ENCODE measurements around the gene ATP5MG.
"Not testable (repeated sequence)": the region's sequence is repeated elsewhere in the genome, so short reads cannot be mapped to it uniquely, and the experiment has no call there.

ATP5MG gene

DNA sequence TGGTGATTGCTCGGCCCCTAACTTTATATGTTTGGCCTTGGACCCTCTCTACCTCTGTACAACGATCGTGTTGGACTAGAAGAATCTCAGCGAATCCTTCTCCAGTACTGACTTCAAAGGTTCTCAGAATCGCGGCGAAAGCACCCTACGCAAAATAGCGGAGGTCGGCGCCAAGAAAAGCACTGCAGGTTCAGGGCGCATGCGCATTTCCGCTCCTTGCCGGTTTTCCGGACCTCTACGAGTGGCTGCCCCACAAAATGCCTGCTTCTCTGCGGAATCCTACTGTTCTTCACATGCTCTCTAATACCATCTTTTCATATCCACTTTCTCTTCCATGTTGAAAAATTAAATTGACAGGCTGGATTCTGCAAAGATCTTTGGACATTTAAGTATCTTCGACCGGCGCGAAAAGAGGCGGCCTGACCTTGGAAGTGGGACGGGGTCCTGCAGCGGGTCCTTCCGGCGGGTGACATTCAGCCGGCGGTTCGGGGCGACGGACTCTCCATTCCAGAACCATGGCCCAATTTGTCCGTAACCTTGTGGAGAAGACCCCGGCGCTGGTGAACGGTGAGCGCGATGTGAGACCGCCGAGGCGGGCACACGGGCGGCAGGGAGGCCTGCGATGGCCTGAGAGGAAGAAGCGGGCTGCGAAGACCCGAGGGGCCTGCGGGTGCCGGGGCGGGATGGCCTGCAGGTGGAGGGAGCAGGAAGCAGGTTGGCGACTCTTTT lies at the start of gene ATP5MG:
ATP5MG (plus strand) TSS at position 456 of the 729 bp plus-strand sequence; CDS start at position 516, 60 bp downstream.
- DNase-seq (ENCODE audit: low read depth in 2 of 2): peak; percentile 87 to 89

GRCh38 chr11:118353084-118353710 lies 48.2 kb upstream of the ATP5MG start:
- no peak for DNase-seq (ENCODE audit: low read depth in 2 of 2)

GRCh38 chr11:118358071-118358470 lies 43.3 kb upstream of the ATP5MG start:
- no peak for DNase-seq (ENCODE audit: low read depth in 2 of 2)

GRCh38 chr11:118359295-118359958 lies 42.0 kb upstream of the ATP5MG start, which contains the start of gene UBE4A:
UBE4A (plus strand) TSS chr11:118359600; CDS start chr11:118365081, 5,481 bp downstream.
- DNase-seq (ENCODE audit: low read depth in 2 of 2): peak; percentile 98 to 99

DNA sequence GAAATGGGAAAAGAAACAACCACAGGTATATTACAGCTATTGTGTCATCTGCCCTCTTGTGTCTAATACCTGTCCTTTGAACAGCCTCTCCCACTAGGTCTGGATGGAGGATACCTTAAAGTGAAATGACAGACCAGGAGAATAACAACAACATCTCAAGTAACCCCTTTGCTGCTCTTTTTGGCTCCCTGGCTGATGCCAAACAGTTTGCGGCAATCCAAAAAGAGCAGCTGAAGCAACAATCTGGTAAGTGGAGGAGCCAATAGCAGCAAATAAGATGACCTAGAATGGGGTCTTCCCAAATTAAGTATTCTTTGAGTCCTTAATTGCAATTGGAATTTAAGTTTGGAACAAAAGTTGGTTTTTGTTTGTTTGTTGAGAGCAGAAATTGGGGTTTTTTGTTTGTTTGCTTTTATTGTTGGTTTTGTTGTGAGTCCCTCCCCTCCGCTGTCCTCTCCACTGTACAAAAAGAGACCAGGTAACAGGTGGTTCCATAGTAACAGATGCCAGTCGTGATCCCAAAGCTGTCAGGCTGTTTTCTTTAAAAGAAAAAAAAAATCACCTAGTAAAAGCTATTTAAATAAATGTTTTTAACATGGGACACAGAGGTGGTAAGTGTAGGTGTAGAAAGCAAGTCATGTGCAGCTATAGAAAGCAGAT lies 36.3 kb upstream of the ATP5MG start:
- DNase-seq (ENCODE audit: low read depth in 2 of 2): no peak

DNA sequence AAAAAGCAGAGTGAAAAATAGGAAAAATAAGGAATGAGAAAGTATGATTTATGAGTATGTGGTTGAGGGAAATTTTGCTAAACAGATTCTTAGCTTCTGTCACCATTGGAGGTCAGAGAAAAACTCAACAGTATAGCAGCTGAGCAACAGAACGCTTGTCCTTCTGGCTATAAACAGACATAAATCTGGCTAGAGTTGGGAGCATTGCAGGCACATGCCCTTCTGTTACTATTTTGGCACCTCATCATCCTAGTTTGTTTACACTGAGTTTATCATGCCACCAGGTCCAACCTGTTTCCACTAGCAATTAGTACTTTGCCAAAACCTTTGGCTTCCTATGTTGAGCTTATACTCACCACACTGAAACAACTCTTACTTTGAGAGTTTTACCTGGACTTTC lies 35.1 kb upstream of the ATP5MG start:
- no peak for DNase-seq (ENCODE audit: low read depth in 2 of 2)

DNA sequence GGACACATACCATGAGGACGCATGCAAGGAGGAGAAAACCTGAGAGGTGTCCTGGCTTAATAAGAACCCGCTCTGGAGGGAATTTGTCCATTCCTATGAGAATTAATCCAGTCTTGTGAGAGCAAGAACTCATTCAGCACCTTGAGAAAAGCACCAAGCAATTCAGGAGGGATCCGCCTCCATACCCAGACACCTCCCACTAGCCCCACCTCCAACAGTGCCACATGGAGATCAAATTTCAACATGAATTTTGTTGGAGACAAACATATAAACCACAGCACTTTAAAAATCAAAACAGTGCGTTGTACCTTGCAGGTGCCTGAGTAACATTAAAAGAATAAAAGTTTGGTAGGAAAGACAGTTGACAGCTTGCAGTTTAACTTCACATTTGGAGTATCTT lies 30.6 kb upstream of the ATP5MG start:
- no peak for DNase-seq (ENCODE audit: low read depth in 2 of 2)

DNA sequence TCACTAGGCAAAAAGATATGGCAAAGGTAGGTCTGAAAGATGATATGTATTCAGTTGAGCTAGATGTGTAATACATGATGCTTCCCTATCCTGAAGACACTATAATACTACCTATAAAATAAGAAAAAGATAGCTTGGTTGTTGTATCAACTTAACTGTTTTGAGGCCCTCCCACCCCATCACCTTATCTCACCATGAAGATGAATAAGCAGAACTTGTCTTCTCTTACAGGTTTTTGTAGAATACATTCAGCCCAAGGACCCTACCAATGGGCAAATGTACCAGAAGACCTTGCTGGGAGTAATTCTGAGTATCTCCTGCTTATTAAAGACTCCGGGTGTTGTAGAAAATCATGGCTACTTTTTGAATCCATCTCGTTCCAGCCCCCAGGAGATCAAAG lies 28.1 kb upstream of the ATP5MG start:
- no peak for DNase-seq (ENCODE audit: low read depth in 2 of 2)

- no peak for DNase-seq (ENCODE audit: low read depth in 2 of 2)
Measured at GRCh38 chr11:118373871-118374270, 27.5 kb upstream of the ATP5MG start.

DNA sequence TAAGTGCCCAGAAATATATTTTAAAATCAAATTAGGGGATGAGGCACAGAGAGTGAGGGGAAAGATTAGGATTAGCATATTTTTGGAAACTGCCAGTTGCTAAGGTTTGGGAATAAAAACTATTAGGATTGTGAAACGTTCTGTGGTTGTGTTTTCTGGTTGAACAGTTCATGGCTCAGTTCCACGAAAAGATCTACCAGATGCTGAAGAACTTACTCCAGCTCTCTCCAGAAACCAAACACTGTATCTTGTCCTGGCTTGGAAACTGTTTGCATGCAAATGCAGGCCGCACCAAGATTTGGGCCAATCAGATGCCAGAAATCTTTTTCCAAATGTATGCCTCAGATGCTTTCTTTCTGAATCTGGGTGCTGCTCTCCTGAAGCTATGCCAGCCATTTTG lies 26.7 kb upstream of the ATP5MG start:
- no peak for DNase-seq (ENCODE audit: low read depth in 2 of 2)

DNA sequence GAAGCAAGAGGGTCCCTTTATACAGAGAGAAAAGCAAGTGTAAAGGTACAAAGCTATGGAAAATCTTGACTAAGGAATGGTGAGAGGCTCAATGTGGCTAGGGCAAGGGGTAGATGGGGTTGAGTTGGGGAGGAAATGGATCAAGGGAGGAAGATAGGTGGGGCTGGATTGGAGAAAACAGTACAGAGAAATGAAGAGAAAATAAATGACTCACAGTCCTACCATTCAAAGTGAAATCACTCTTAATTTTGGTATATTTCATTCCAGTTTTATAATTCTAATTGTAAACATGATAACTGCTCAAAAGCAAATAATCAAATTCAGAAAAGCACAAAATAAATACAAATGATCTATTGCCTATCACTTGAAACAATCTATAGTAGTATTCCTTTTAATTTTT lies 25.4 kb upstream of the ATP5MG start:
- no peak for DNase-seq (ENCODE audit: low read depth in 2 of 2)

GRCh38 chr11:118379497-118379896 lies 21.9 kb upstream of the ATP5MG start:
- DNase-seq (ENCODE audit: low read depth in 2 of 2): no peak

DNA sequence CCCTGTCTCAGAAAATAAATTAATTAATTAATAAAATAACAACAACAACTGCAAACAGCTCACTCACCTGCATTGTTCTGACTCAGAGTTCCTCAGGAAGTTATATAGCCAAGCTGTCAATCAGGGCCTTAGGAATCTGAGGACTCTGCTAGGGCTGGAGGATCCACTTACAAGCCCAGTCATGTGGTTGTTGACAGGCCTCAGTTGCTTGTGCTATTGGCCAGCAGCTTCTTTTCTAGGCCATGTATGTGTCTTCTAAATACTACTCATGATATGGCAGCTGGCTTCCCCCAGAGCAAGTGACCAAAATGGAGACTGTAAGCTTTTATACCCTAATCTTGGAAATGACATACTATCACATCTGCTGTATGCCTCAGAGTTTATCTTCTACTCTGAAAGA lies 20.8 kb upstream of the ATP5MG start:
- DNase-seq (ENCODE audit: low read depth in 2 of 2): no peak

DNA sequence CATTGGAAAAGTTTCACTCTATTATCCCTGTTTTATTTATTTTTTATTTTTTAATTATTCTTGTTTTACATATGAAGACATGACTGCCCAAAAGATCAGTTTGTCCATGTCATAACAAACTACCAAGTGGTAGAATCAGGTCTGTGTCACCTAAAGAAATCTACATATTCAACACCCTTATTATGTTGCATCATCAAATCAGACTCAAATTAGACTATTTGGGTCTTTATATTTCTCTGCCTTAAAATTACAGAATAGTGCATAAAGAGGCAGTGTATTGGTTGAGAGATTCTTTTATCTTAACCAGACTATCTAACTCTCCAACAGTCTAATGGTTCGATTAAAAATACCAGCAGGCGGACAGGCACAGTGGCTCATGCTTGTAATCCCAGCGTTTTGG lies 18.5 kb upstream of the ATP5MG start:
- DNase-seq (ENCODE audit: low read depth in 2 of 2): no peak

GRCh38 chr11:118383657-118384056 lies 17.7 kb upstream of the ATP5MG start:
- no peak for DNase-seq (ENCODE audit: low read depth in 2 of 2)

GRCh38 chr11:118396097-118396501 lies 5.3 kb upstream of the ATP5MG start:
- DNase-seq (ENCODE audit: low read depth in 2 of 2): no peak

DNA sequence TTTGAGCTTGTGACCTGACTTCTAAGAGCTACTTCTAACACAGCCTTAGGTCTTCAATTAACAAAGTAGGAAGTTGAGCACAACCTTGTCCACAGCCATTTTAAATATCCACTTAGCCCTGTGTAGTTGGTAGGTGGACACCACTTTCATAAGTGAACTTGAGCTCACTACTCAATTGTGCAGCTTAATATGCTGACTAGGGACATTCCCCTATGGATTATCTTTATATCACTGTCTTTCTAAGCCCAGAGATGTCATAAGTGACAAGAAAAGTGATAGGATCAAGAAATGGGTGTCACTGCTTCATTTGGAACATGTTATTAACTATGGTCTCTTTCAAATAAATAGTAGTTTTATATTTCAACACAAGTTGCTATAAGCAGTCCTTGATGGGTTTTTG lies 4.0 kb upstream of the ATP5MG start:
- DNase-seq (ENCODE audit: low read depth in 2 of 2): no peak

GRCh38 chr11:118398791-118399559 lies 2.4 kb upstream of the ATP5MG start:
- peak in 1 of 2 experiments; percentile 10 for DNase-seq (ENCODE audit: low read depth in 2 of 2)

DNA sequence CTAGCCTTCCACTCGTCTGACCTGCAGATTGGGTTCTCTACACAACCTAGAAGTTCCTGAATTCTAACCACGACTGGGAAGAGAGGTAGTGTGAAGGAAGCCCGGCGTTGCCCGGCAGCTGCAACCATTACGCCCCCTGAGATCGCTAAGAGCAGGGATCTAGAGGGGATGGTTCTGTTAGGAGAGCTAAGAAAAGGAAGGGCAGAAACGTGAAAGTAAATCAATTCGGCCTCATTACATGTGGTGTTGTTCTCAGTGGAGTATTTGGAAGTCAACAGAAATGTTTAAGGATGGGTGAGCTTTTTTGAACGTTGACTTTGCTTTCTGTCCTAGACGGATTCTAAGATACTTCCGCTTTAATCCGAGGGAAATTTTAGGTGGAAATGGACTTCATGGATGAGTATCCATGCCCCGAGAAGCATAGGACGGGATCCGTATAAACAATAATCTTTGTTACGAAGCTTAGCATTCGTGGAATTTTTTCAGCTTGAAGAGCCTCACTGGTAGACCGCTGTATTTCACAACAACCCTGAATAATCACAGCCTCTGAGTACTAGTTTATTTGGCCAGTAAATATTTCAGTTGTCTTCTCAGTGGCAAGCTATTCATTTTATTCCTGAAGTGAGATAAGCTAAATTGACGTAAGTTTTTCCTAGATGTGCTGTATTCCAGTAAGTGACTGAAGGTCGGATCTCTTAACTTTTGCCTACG lies 629 bp downstream of the ATP5MG start:
- no peak for DNase-seq (ENCODE audit: low read depth in 2 of 2)

DNA sequence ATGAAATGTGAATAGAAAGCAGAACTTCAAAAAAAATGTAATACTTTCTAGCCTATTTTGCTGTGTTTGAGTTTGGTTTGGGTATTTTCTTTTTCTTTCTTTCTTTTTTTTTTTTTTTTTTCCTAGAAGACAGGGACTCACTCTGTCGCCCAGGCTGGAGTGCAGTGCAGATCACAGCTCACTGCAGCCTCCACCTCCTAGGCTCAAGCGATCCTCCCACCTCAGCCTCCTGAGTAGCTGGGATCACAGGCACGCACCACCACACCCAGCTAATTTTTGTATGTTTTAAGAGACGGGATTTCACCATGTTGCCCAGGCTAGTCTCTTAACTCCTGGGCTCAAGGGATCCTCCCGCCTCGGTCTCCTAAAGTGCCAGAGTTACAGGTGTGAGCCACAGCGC lies 1.2 kb downstream of the ATP5MG start:
- not testable (repeated sequence) for DNase-seq (ENCODE audit: low read depth in 2 of 2)

DNA sequence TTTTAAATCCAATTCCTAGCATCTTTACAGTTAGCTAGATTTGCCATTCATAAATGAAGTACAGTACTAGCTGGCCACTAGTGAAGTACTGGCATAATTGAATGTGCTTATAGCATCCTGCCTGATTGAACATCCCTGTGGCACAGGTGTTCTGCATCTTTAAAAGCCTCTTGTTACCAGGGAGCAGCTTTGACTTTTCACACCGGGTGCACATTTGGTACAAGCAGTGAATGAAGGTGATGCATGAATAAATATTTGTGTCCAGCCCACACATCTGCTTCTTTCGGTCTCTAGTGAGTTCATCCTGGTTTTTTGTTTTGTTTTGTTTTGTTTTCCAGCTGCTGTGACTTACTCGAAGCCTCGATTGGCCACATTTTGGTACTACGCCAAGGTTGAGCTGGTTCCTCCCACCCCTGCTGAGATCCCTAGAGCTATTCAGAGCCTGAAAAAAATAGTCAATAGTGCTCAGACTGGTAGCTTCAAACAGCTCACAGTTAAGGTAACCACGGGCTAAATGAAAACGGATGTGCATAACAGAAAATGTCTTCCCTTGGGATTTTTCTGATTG lies 5.3 kb downstream of the ATP5MG start:
- no peak for DNase-seq (ENCODE audit: low read depth in 2 of 2)

Data from stimulated activated CD4-positive, alpha-beta T cell treated with anti-CD3 and anti-CD28 coated beads, Interleukin-12 subunit alpha, Interleukin-12 subunit beta, amount 100 ng/mL, for 24 hours (primary cell).